Neuronal stem cell (in vitro differentiated cells): Measurements from ENCODE around the gene THAP4.

ENCODE experiments used
- DNase-seq: peaks from one replicate; pipeline ENCODE4 v3.0.0-alpha.2; 2013; ENCODE audit warnings: low spot score
- H2AFZ ChIP-seq: one replicate; pipeline ENCODE4 v1.6.1; 2013; ENCODE audit warnings: mild to moderate bottlenecking, low read length, inconsistent platforms
- H2AK5ac ChIP-seq: 2 replicates; pipeline ENCODE4 v1.6.1; 2013; ENCODE audit warnings: low read depth, mild to moderate bottlenecking, inconsistent platforms, low read length, moderate library complexity, mixed read lengths
- H2BK120ac ChIP-seq: 2 replicates; pipeline ENCODE4 v1.6.1; 2013; ENCODE audit warnings: low read depth, mild to moderate bottlenecking, inconsistent platforms, low read length, moderate library complexity, mixed read lengths
- H2BK12ac ChIP-seq: one replicate; pipeline ENCODE4 v1.6.1; 2013; ENCODE audit warnings: low read length, inconsistent platforms
- H2BK15ac ChIP-seq: 2 replicates; pipeline ENCODE4 v1.6.1; 2013; ENCODE audit warnings: mild to moderate bottlenecking, low read length, inconsistent platforms, mixed read lengths
- H2BK5ac ChIP-seq: one replicate; pipeline ENCODE4 v1.6.1; 2013; ENCODE audit warnings: inconsistent platforms, mild to moderate bottlenecking, low read length, moderate library complexity
- H3K14ac ChIP-seq: one replicate; pipeline ENCODE4 v1.6.1; 2013; ENCODE audit warnings: low read length, inconsistent platforms
- H3K18ac ChIP-seq: 2 replicates; pipeline ENCODE4 v1.6.1; 2013; ENCODE audit warnings: low read length, inconsistent platforms
- H3K23ac ChIP-seq: 2 replicates; pipeline ENCODE4 v1.6.1; 2013; ENCODE audit warnings: low read depth, mild to moderate bottlenecking, mixed read lengths, low read length, inconsistent platforms; ENCODE audit not compliant: poor library complexity
- H3K27ac ChIP-seq: replicated peaks from 3 replicates; pipeline ENCODE4 v1.5.1; 2013; ENCODE audit warnings: low read length, inconsistent platforms
- H3K27me3 ChIP-seq, 3 experiments: 2 replicates each; pipeline ENCODE4 v1.6.1; 2013; ENCODE audit warnings: low read length in 3 of 3, mild to moderate bottlenecking in 2 of 3, inconsistent platforms in 1 of 3, low read depth in 1 of 3, mixed read lengths in 1 of 3, moderate library complexity in 1 of 3; ENCODE audit not compliant: control insufficient read depth in 3 of 3, insufficient read depth in 3 of 3
- H3K36me3 ChIP-seq, 2 donors: replicated peaks in 1 of 2; 2 replicates each; pipeline ENCODE4 v1.6.1; 2013; ENCODE audit warnings: low read length in 2 of 2; ENCODE audit not compliant: control insufficient read depth in 2 of 2, insufficient read depth in 2 of 2
- H3K4ac ChIP-seq: 2 replicates; pipeline ENCODE4 v1.6.1; 2013; ENCODE audit warnings: inconsistent platforms, mild to moderate bottlenecking, low read length, moderate library complexity
- H3K4me1 ChIP-seq, 2 donors: 1 replicate in 1 of 2; 2 replicates in 1 of 2; pipeline ENCODE4 v1.6.1; 2013; ENCODE audit warnings: low read length in 2 of 2, low read depth in 1 of 2; ENCODE audit not compliant: control insufficient read depth in 2 of 2, insufficient read depth in 1 of 2
- H3K4me2 ChIP-seq: one replicate; pipeline ENCODE4 v1.6.1; 2013; ENCODE audit warnings: mild to moderate bottlenecking, low read length, inconsistent platforms; ENCODE audit not compliant: insufficient read depth, poor library complexity, severe bottlenecking
- H3K4me3 ChIP-seq, 2 donors: 2 replicates each; pipeline ENCODE4 v1.5.1; 2013; ENCODE audit warnings: low read length in 2 of 2, mild to moderate bottlenecking in 2 of 2, inconsistent platforms in 1 of 2, moderate library complexity in 1 of 2
- H3K79me1 ChIP-seq: one replicate; pipeline ENCODE4 v1.6.1; 2013; ENCODE audit warnings: low read depth, mild to moderate bottlenecking, inconsistent platforms, low read length, moderate library complexity
- H3K9ac ChIP-seq: one replicate; pipeline ENCODE4 v1.6.1; 2013; ENCODE audit warnings: mild to moderate bottlenecking, low read depth, low read length, inconsistent platforms; ENCODE audit not compliant: poor library complexity
- H3K9me3 ChIP-seq, 2 donors: replicated peaks in 1 of 2; 2 replicates each; pipeline versions ENCODE3 to v1.6.1; 2013; ENCODE audit warnings: low read length in 2 of 2, mild to moderate bottlenecking in 2 of 2, inconsistent platforms in 1 of 2, low read depth in 1 of 2, mixed read lengths in 1 of 2, moderate library complexity in 1 of 2; ENCODE audit not compliant: control insufficient read depth in 2 of 2, insufficient read depth in 1 of 2
- H4K8ac ChIP-seq: one replicate; pipeline ENCODE4 v1.6.1; 2013; ENCODE audit warnings: low read depth, mild to moderate bottlenecking, inconsistent platforms, low read length, moderate library complexity
- H4K91ac ChIP-seq: one replicate; pipeline ENCODE4 v1.6.1; 2013; ENCODE audit warnings: low read length, low read depth, mild to moderate bottlenecking, inconsistent platforms; ENCODE audit not compliant: poor library complexity
- WGBS, 2 donors: extraction: QIAGEN DNeasy Blood & Tissue Kit; methylation state at CpG; one replicate each; pipeline ENCODE4 v1.1.7; 2013; ENCODE audit warnings: missing lambda C conversion rate in 2 of 2, mixed read lengths in 1 of 2; ENCODE audit not compliant: insufficient read length in 2 of 2, insufficient replicate concordance in 1 of 2; ENCODE audit errors: extremely low coverage in 2 of 2; 5-methylcytosine and 5-hydroxymethylcytosine counted together

THAP4 gene

DNA sequence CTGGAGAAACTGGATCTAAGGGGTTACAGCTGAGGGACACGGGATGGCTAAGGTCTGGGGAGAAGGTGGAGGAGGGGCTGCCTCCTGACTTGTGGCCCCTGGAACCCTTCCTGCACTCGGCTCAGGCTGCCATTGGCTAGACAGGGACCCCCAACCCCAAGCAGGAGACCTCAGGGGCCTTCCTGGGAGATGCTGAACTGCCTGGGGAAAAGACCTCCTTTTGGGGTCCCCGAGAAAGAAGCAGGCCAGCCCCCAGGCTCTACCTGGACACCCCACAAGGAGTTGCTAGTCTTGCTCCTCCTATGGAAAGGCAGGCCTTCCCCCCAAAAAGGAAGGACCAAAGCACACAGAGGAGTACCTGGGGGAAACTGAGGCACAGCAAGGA is 88.5 kb downstream of the THAP4 start:
- no peak overlapping the region for H4K91ac ChIP-seq
- H2AFZ ChIP-seq, result no peak overlapping the region
- peak overlapping the region; percentile 9 for H2AK5ac ChIP-seq
- no peak overlapping the region for H3K18ac ChIP-seq
- H3K9ac ChIP-seq, result no peak overlapping the region
- no peak overlapping the region for H3K4me2 ChIP-seq
- peaks cover 2% of the 10 kb centered on the region for H3K79me1 ChIP-seq
- H3K14ac ChIP-seq, result peak overlapping the region; percentile 72
- H3K4me3 ChIP-seq, result no peak overlapping the region
- WGBS, 2 donors, result no CpG with 5 or more reads among the region's 3 CpGs
- no peak overlapping the region for H3K23ac ChIP-seq
- H2BK12ac ChIP-seq, result peak overlapping the region; percentile 77
- H3K9me3 ChIP-seq, result peaks cover 0 to 2% of the 10 kb centered on the region in 2 donors
- no peak overlapping the region for H2BK5ac ChIP-seq
- no peaks in the 10 kb centered on the region for H3K36me3 ChIP-seq
- H3K27ac ChIP-seq, result no peak overlapping the region
- no peaks in the 10 kb centered on the region for H3K27me3 ChIP-seq
- peak overlapping the region; percentile 9 for H2BK15ac ChIP-seq
- H2BK120ac ChIP-seq, result no peak overlapping the region
- no peak for DNase-seq
- H3K4me1 ChIP-seq, result peaks cover 8 to 16% of the 10 kb centered on the region in 2 donors
- H4K8ac ChIP-seq, result no peak overlapping the region
- H3K4ac ChIP-seq, result no peak overlapping the region

DNA sequence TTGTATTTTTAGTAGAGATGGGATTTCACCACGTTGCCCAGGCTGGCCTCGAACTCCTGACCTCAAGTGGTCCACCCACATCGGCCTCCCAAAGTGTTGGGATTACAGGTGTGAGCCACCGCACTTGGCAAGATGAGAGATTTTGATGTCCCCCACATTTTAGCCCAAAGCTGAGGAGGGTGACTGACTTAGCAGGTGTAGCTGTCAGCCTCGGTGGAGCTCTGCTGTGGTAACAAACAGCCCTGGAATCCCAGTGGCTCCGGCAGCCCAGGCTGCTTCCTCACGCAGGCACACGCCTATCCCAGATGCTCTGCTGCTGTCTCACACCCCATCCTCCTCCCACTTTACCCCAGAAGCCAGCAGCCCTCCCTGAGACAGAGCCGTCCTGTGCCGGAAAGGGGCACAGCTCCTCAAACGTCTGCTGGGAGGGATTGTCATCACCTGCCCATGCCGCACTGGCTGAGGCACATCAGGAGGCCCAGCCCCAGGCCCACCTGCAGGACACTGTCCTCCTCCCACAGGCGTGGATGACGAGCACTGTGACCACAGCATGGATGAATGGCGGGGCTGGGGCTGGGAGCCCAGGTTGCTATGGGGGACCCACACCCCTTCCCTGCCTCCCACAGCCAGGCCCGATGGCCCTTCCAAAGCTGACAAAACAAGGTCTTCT is 89.0 kb downstream of the THAP4 start:
- Histone ChIP-seq H2BK15ac (no peak overlapping the region), H3K14ac (peak overlapping the region; percentile 72), H2BK12ac (peak overlapping the region; percentile 59), H3K27ac (no peak overlapping the region), H3K18ac (peak overlapping the region; percentile 82), H3K36me3 (no peaks in the 10 kb centered on the region), H2BK5ac (no peak overlapping the region), H3K79me1 (peaks cover 2% of the 10 kb centered on the region), H3K27me3 (peaks cover 0 to 4% (median 2%) of the 10 kb centered on the region in 3 experiments), H2AFZ (no peak overlapping the region), H3K23ac (peak overlapping the region; percentile 58), H3K4me3 (no peak overlapping the region), H3K4me1 (peaks cover 8 to 16% of the 10 kb centered on the region in 2 donors), H3K4me2 (no peak overlapping the region), H3K4ac (no peak overlapping the region), H4K91ac (no peak overlapping the region), H3K9ac (peak overlapping the region; percentile 32), H2AK5ac (peak overlapping the region; percentile 9), H4K8ac (no peak overlapping the region), H2BK120ac (no peak overlapping the region), H3K9me3 (peaks cover 0 to 3% of the 10 kb centered on the region in 2 donors)
- no peak for DNase-seq
- WGBS, 2 donors, result no CpG with 5 or more reads among the region's 16 CpGs

DNA sequence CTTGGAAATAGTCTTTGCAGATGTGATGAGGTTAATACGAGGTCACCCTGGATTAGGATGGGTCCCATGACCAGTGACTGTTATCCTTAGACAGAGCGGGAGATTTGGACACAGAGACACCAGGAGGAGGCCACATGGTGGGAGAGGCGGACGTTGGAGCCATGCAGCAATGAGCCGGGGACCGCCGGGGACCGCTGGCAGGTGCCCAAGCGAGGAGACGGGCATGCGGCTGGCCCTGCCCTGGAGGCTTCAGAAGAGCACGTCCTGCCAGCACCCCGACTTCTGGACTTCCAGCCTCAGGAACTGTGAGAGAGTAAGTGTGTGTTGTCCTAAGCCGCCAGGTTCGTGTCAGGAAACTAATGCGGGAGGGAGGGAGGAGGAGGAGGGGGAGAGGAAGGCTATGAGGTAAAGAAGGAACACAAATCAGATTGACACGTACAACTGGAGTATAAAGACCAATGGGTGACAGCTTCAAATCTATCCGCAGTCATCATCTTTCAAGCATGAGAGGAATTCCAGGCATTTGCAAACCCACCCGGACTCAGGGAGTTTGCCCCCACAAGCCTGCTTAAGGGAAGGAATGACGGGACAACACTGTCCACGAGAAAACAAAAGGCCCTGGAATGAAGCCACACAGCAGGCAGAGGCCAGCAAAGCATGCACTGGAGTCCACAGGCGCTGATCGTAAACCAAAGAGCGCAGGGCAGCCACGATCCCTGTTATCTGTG is 90.0 kb downstream of the THAP4 start:
- H3K9ac ChIP-seq, result no peak overlapping the region
- H2BK15ac ChIP-seq, result no peak overlapping the region
- H4K91ac ChIP-seq, result no peak overlapping the region
- no peak overlapping the region for H3K4me2 ChIP-seq
- H2AFZ ChIP-seq, result peak overlapping the region; percentile 70
- peaks cover 8 to 16% of the 10 kb centered on the region in 2 donors for H3K4me1 ChIP-seq
- peak overlapping the region; percentile 83 for H3K18ac ChIP-seq
- no peak overlapping the region for H3K4ac ChIP-seq
- peak overlapping the region; percentile 15 for H2AK5ac ChIP-seq
- peak overlapping the region; percentile 11 for H2BK12ac ChIP-seq
- H3K9me3 ChIP-seq, result peaks cover 0 to 4% of the 10 kb centered on the region in 2 donors
- H3K36me3 ChIP-seq, result no peaks in the 10 kb centered on the region
- no peak overlapping the region for H2BK120ac ChIP-seq
- peaks cover under 1 to 12% (median 11%) of the 10 kb centered on the region in 3 experiments for H3K27me3 ChIP-seq
- peaks cover 2% of the 10 kb centered on the region for H3K79me1 ChIP-seq
- no CpG with 5 or more reads among the region's 25 CpGs for WGBS, 2 donors
- no peak overlapping the region for H3K23ac ChIP-seq
- H3K4me3 ChIP-seq, result no peak overlapping the region
- no peak overlapping the region for H2BK5ac ChIP-seq
- H4K8ac ChIP-seq, result no peak overlapping the region
- DNase-seq, result peak; percentile 65
- no peak overlapping the region for H3K14ac ChIP-seq
- H3K27ac ChIP-seq, result peak overlapping the region; percentile 33
